ENCODE results near the gene WNT8B.

DNA sequence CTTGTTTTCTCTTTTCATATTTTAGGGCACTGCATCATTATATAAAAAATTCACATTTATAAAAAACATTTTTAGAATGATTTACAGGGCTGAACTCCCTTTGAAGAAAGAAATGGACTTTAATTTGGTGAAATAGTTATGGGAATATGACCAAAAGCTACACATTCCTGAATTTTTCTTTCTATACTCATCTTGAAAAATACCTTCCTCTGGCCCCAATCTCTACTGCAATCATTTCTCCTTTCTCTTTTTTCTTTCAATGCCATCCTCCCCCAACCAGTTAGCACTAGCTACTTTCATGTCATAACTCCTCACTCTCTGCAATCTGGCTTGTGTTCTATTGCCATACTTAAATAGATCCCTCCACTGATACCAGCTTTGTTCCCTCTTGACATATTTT is 6.2 kb downstream of the WNT8B start:
- TF ChIP-seq POLR2AphosphoS5 (IDR thresholded peaks at IDR 0.05; ENCODE audit: low read depth, low read length) (no peak), SIN3A (IDR thresholded peaks at IDR 0.05; ENCODE audit: borderline replicate concordance, insufficient read depth, low read length) (no peak)
- TF ChIP-seq, protein P1, sequence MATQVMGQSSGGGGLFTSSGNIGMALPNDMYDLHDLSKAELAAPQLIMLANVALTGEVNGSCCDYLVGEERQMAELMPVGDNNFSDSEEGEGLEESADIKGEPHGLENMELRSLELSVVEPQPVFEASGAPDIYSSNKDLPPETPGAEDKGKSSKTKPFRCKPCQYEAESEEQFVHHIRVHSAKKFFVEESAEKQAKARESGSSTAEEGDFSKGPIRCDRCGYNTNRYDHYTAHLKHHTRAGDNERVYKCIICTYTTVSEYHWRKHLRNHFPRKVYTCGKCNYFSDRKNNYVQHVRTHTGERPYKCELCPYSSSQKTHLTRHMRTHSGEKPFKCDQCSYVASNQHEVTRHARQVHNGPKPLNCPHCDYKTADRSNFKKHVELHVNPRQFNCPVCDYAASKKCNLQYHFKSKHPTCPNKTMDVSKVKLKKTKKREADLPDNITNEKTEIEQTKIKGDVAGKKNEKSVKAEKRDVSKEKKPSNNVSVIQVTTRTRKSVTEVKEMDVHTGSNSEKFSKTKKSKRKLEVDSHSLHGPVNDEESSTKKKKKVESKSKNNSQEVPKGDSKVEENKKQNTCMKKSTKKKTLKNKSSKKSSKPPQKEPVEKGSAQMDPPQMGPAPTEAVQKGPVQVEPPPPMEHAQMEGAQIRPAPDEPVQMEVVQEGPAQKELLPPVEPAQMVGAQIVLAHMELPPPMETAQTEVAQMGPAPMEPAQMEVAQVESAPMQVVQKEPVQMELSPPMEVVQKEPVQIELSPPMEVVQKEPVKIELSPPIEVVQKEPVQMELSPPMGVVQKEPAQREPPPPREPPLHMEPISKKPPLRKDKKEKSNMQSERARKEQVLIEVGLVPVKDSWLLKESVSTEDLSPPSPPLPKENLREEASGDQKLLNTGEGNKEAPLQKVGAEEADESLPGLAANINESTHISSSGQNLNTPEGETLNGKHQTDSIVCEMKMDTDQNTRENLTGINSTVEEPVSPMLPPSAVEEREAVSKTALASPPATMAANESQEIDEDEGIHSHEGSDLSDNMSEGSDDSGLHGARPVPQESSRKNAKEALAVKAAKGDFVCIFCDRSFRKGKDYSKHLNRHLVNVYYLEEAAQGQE (IDR thresholded peaks at IDR 0.05; ENCODE audit: insufficient read depth in 1 of 2, low read depth in 2 of 2, low read length in 2 of 2), result no peak
